HepG2 (cell line): ENCODE measurements around the gene PRICKLE3. TPM values are rescaled to one million over a fixed set of nuclear protein-coding genes. Genes with fewer than 3 reads are reported as not detected.

ENCODE experiments used
- BCL3 ChIP-seq: sonication (generic); formaldehyde crosslinking; IDR thresholded peaks from 2 replicates; pipeline ENCODE4 v1.5.1; 2020; ENCODE audit warnings: mild to moderate bottlenecking, missing genetic modification reagents, moderate library complexity
- CENPBD1 ChIP-seq: sonication (generic); formaldehyde crosslinking; IDR thresholded peaks from 2 replicates; pipeline ENCODE4 v1.8.0; 2022; ENCODE audit warnings: missing genetic modification reagents, low read depth, mild to moderate bottlenecking, borderline replicate concordance
- ETV6 ChIP-seq: sonication (generic); formaldehyde crosslinking; conservative IDR thresholded peaks from 2 replicates; pipeline ENCODE4 v1.4.0; 2020; ENCODE audit warnings: missing genetic modification reagents
- HHEX ChIP-seq: IDR thresholded peaks from 2 replicates; pipeline ENCODE4 v1.6.1; 2016; ENCODE audit warnings: control low read depth
- ISL2 ChIP-seq: sonication (generic); formaldehyde crosslinking; IDR thresholded peaks from 2 replicates; pipeline ENCODE4 v1.5.0; 2020; ENCODE audit warnings: missing genetic modification reagents
- JUN ChIP-seq: sonication (generic); formaldehyde crosslinking; IDR thresholded peaks from 2 replicates; pipeline ENCODE4 v1.4.0; 2020; ENCODE audit warnings: mild to moderate bottlenecking, missing genetic modification reagents
- MAX ChIP-seq: IDR thresholded peaks from 2 replicates; pipeline ENCODE4 v1.6.1; 2012; ENCODE audit warnings: inconsistent platforms
- MTF1 ChIP-seq: sonication (generic); formaldehyde crosslinking; IDR thresholded peaks from 2 replicates; pipeline ENCODE4 v1.5.0; 2020; ENCODE audit warnings: missing genetic modification reagents
- MXD4 ChIP-seq: IDR thresholded peaks from 2 replicates; pipeline ENCODE4 v1.6.1; 2016; ENCODE audit warnings: mild to moderate bottlenecking, missing biosample characterization, missing genetic modification reagents
- PAXIP1 ChIP-seq: sonication (generic); formaldehyde crosslinking; conservative IDR thresholded peaks from 2 replicates; pipeline ENCODE4 v1.4.0; 2020; ENCODE audit warnings: mild to moderate bottlenecking, missing genetic modification reagents, moderate library complexity
- RAD21 ChIP-seq: fragments of 450-650 bp; formaldehyde crosslinking; IDR thresholded peaks from 2 replicates; pipeline ENCODE4 v1.5.0; 2020; ENCODE audit warnings: mild to moderate bottlenecking
- SIX4 ChIP-seq: sonication (generic); formaldehyde crosslinking; IDR thresholded peaks from 2 replicates; pipeline ENCODE4 v1.4.0; 2020; ENCODE audit warnings: missing genetic modification reagents
- U2AF1 ChIP-seq: fragments of 200-400 bp; formaldehyde crosslinking; optimal IDR thresholded peaks from 2 replicates; pipeline ENCODE3; 2017; ENCODE audit warnings: mild to moderate bottlenecking, low read depth, low read length
- ZBTB42 ChIP-seq: sonication (generic); formaldehyde crosslinking; IDR thresholded peaks from 2 replicates; pipeline ENCODE4 v1.5.0; 2020; ENCODE audit warnings: mild to moderate bottlenecking, missing genetic modification reagents
- ZNF629 ChIP-seq: sonication (generic); formaldehyde crosslinking; conservative IDR thresholded peaks from 2 replicates; pipeline ENCODE4 v1.5.0; 2020; ENCODE audit warnings: missing genetic modification reagents
- ZNF670 ChIP-seq: sonication (generic); formaldehyde crosslinking; IDR thresholded peaks from 2 replicates; pipeline ENCODE4 v1.8.0; 2022; ENCODE audit warnings: mild to moderate bottlenecking, missing genetic modification reagents, borderline replicate concordance
- ZNF737 ChIP-seq: sonication (generic); formaldehyde crosslinking; IDR thresholded peaks from 2 replicates; pipeline ENCODE4 v1.5.0; 2020; ENCODE audit warnings: missing genetic modification reagents, mild to moderate bottlenecking, borderline replicate concordance
- polyA plus RNA-seq, 8 experiments: library from polyadenylated mRNA; depleted of rRNA in 3 of 8; stranded (reverse) in 7 of 8; unstranded in 1 of 8; fragments of >200 nt; fragmentation: Illumina TruSeq in 4 of 8; extraction: Trizol in 4 of 8; gene quantifications; 2 replicates each; pipeline versions ENCODE4 v1.2.1 to v1.2.3, GENCODE V29; 2011 to 2016; ENCODE audit warnings: low read depth in 4 of 8, missing spikeins in 1 of 8, mixed read lengths in 1 of 8; ENCODE audit not compliant: insufficient read depth in 1 of 8
- total RNA-seq, 5 experiments: library from RNA; depleted of rRNA; stranded (reverse); fragments of >200 nt; fragmentation: Illumina TruSeq; extraction: Trizol; gene quantifications; 2 replicates each; pipeline ENCODE4 v1.2.3, GENCODE V29; 2016; ENCODE audit warnings: low read depth in 1 of 5
- TF ChIP-seq, protein P1 (sequence below): sonication (generic); formaldehyde crosslinking; IDR thresholded peaks from 2 replicates; pipeline ENCODE4 v1.4.0; 2020; ENCODE audit warnings: missing genetic modification reagents, borderline replicate concordance

Gene PRICKLE3
- total and polyA plus RNA-seq, 2 of the 13 experiments (the other 11 are each of a cell fraction or from before 2014, with no cell fraction given): 2.6 TPM

GRCh38 chrX:49199906-49200771 lies 14.0 kb upstream of the PRICKLE3 start, which contains the start of gene SYP (continued):
- no peak; the same call in 1 of the 2 replicates for TF ChIP-seq PAXIP1
- no peak for TF ChIP-seq HHEX (CRISPR knock-in tag)
- TF ChIP-seq RAD21 (CRISPR knock-in tag): peak; percentile 57; the same call in 1 of the 2 replicates
- TF ChIP-seq MAX: peak; percentile 87
- TF ChIP-seq ZBTB42: no peak
- peak; percentile 75 for TF ChIP-seq BCL3 (CRISPR knock-in tag)
- no peak for TF ChIP-seq MTF1 (CRISPR knock-in tag)
- TF ChIP-seq ZNF670 (CRISPR knock-in tag): 0 out of 2 replicates have a peak, but pooled peaks have one; percentile 56
- no peak for TF ChIP-seq ZNF629 (CRISPR knock-in tag)
- TF ChIP-seq, protein P1, sequence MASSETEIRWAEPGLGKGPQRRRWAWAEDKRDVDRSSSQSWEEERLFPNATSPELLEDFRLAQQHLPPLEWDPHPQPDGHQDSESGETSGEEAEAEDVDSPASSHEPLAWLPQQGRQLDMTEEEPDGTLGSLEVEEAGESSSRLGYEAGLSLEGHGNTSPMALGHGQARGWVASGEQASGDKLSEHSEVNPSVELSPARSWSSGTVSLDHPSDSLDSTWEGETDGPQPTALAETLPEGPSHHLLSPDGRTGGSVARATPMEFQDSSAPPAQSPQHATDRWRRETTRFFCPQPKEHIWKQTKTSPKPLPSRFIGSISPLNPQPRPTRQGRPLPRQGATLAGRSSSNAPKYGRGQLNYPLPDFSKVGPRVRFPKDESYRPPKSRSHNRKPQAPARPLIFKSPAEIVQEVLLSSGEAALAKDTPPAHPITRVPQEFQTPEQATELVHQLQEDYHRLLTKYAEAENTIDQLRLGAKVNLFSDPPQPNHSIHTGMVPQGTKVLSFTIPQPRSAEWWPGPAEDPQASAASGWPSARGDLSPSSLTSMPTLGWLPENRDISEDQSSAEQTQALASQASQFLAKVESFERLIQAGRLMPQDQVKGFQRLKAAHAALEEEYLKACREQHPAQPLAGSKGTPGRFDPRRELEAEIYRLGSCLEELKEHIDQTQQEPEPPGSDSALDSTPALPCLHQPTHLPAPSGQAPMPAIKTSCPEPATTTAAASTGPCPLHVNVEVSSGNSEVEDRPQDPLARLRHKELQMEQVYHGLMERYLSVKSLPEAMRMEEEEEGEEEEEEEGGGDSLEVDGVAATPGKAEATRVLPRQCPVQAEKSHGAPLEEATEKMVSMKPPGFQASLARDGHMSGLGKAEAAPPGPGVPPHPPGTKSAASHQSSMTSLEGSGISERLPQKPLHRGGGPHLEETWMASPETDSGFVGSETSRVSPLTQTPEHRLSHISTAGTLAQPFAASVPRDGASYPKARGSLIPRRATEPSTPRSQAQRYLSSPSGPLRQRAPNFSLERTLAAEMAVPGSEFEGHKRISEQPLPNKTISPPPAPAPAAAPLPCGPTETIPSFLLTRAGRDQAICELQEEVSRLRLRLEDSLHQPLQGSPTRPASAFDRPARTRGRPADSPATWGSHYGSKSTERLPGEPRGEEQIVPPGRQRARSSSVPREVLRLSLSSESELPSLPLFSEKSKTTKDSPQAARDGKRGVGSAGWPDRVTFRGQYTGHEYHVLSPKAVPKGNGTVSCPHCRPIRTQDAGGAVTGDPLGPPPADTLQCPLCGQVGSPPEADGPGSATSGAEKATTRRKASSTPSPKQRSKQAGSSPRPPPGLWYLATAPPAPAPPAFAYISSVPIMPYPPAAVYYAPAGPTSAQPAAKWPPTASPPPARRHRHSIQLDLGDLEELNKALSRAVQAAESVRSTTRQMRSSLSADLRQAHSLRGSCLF (CRISPR knock-in tag): no peak
- TF ChIP-seq CENPBD1 (CRISPR knock-in tag): no peak; the same call in 1 of the 2 replicates
- 0 out of 2 replicates have a peak, but pooled peaks have one; percentile 40 for TF ChIP-seq ISL2 (CRISPR knock-in tag)
- TF ChIP-seq JUN (CRISPR knock-in tag): no peak
- TF ChIP-seq U2AF1: no peak
- TF ChIP-seq ETV6 (CRISPR knock-in tag): peak; percentile 79
- no peak for TF ChIP-seq ZNF737
- peak; percentile 86 for TF ChIP-seq MXD4 (CRISPR knock-in tag)
- no peak for TF ChIP-seq SIX4 (CRISPR knock-in tag)
